ENCODE measurements around the gene C1QTNF6. TPM values are rescaled to one million over a fixed set of nuclear protein-coding genes. Genes with fewer than 3 reads are reported as not detected.

Gene C1QTNF6
- total and polyA plus RNA-seq, 12 donors, result 2.2 to 45.7 (median 7.1) TPM

GRCh38 chr22:37133304-37134018 is 54.6 kb downstream of the C1QTNF6 start:
- TF ChIP-seq POLR2A (IDR thresholded peaks at IDR 0.05), result peak in 1 of 2 donors; percentile 55
- TF ChIP-seq CTCF (IDR thresholded peaks at IDR 0.05), result no peak
- DNase-seq, result peak; percentile 72 to 92 (median 89)
- Histone ChIP-seq H3K27ac (peak overlapping the region; percentile 30 to 87 (median 40)), H3K36me3 (replicated peaks in 1 of 2) (no peaks in the 10 kb centered on the region), H3K9me3 (replicated peaks in 1 of 3) (no peaks in the 10 kb centered on the region), H3K27me3 (no peaks in the 10 kb centered on the region), H3K4me3 (no peak overlapping the region), H3K4me1 (replicated peaks in 1 of 2) (peaks cover 3 to 4% of the 10 kb centered on the region in 2 donors)
- 38 to 48% (median 42%) methylated on average over 8 to 16 of the region's 16 CpGs for WGBS, 4 donors
- intact Hi-C loops (cut with DNase I), result no loop called here

- H3K27ac ChIP-seq, result peak overlapping the region in 4 of 5 donors; percentile 33 to 87 (median 60)
- H3K4me3 ChIP-seq, result no peak overlapping the region
- 92 to 96% (median 93%) methylated on average over 7 of the region's 7 CpGs for WGBS, 4 donors
- H3K4me1 ChIP-seq (replicated peaks in 1 of 2), result peaks cover 3 to 4% of the 10 kb centered on the region in 2 donors
- intact Hi-C loops (cut with DNase I), result no loop called here
- H3K9me3 ChIP-seq (replicated peaks in 1 of 3), result no peaks in the 10 kb centered on the region
- no peak for DNase-seq
- no peaks in the 10 kb centered on the region for H3K27me3 ChIP-seq
- TF ChIP-seq CTCF (IDR thresholded peaks at IDR 0.05) (no peak), POLR2A (IDR thresholded peaks at IDR 0.05) (no peak)
- H3K36me3 ChIP-seq (replicated peaks in 1 of 2), result no peaks in the 10 kb centered on the region
Observed at GRCh38 chr22:37132773-37133172, 55.3 kb downstream of the C1QTNF6 start.

Small RNA genes lying within 50 kb of the gene (small RNA-seq; reads per million reads assigned to genes)
- gene Z82188.1, result 0 reads per million in 2 donors

Other genes starting within 250 kb of the C1QTNF6 start
- 100 to 1,000 TPM; 142 to 484 (median 196) TPM for gene TST, start 168.8 kb downstream of the C1QTNF6 start, total RNA-seq
- 100 to 1,000 TPM in 1 of 3 donors, 10 to 100 TPM in 2; 49.7 to 207 (median 67.2) TPM for gene TST, start 168.8 kb downstream of the C1QTNF6 start, polyA plus RNA-seq
- 100 to 1,000 TPM in 5 of 9 donors, 10 to 100 TPM in 4; 41.8 to 332 (median 149) TPM for gene MPST, start 168.5 kb downstream of the C1QTNF6 start, total RNA-seq
- gene MPST, start 168.5 kb downstream of the C1QTNF6 start, polyA plus RNA-seq, result 100 to 1,000 TPM in 2 of 3 donors, 1 to 10 TPM in 1; 7.9 to 161 (median 136) TPM
- gene KCTD17, start 136.5 kb downstream of the C1QTNF6 start, total RNA-seq, result 10 to 100 TPM in 8 of 9 donors, 1 to 10 TPM in 1; 10.0 to 40.1 (median 27.6) TPM
- gene KCTD17, start 136.5 kb downstream of the C1QTNF6 start, polyA plus RNA-seq, result 10 to 100 TPM; 11.3 to 71.5 (median 24.8) TPM
- 1 to 10 TPM in 1 of 9 donors, under 1 TPM in 2, not detected in 6; under 0.01 to 1.2 (median 0.14) TPM for gene TMPRSS6, start 78.5 kb downstream of the C1QTNF6 start, total RNA-seq
- under 1 TPM in 2 of 3 donors, not detected in 1; 0.07 to 0.08 TPM for gene TMPRSS6, start 78.5 kb downstream of the C1QTNF6 start, polyA plus RNA-seq
- 1 to 10 TPM in 5 of 9 donors, under 1 TPM in 4; 0.06 to 2.1 (median 1.3) TPM for gene IL2RB, start 38.3 kb downstream of the C1QTNF6 start, total RNA-seq
- gene IL2RB, start 38.3 kb downstream of the C1QTNF6 start, polyA plus RNA-seq, result under 1 TPM; 0.34 to 0.48 (median 0.40) TPM
- 1 to 10 TPM in 1 of 9 donors, under 1 TPM in 7, not detected in 1; 0.28 to 2.0 (median 0.46) TPM for gene SSTR3, start 24.2 kb upstream of the C1QTNF6 start, total RNA-seq
- gene SSTR3, start 24.2 kb upstream of the C1QTNF6 start, polyA plus RNA-seq, result 1 to 10 TPM in 2 of 3 donors, under 1 TPM in 1; 0.34 to 1.2 (median 1.0) TPM
- gene RAC2, start 56.0 kb upstream of the C1QTNF6 start, total RNA-seq, result 10 to 100 TPM in 5 of 9 donors, 1 to 10 TPM in 4; 2.8 to 17.9 (median 10.1) TPM
- 10 to 100 TPM in 2 of 3 donors, 1 to 10 TPM in 1; 6.3 to 12.4 (median 11.0) TPM for gene RAC2, start 56.0 kb upstream of the C1QTNF6 start, polyA plus RNA-seq
- gene CYTH4, start 94.3 kb upstream of the C1QTNF6 start, total RNA-seq, result 10 to 100 TPM in 8 of 9 donors, 1 to 10 TPM in 1; 4.7 to 80.7 (median 22.9) TPM
- gene CYTH4, start 94.3 kb upstream of the C1QTNF6 start, polyA plus RNA-seq, result 10 to 100 TPM in 2 of 3 donors, 1 to 10 TPM in 1; 7.5 to 26.6 (median 11.5) TPM
- 1 to 10 TPM in 1 of 9 donors, under 1 TPM in 6, not detected in 2; 0.04 to 2.3 (median 0.11) TPM for gene ELFN2, start 239.2 kb upstream of the C1QTNF6 start, total RNA-seq
- 1 to 10 TPM in 1 of 3 donors, under 1 TPM in 2; 0.30 to 3.3 (median 0.77) TPM for gene ELFN2, start 239.2 kb upstream of the C1QTNF6 start, polyA plus RNA-seq

Data from adrenal gland (tissue), 12 donors.